C4-2B (cell line): Measurements from ENCODE around the gene ALPG.

ENCODE experiments used
- CTCF ChIP-seq: fragments of 450-650 bp; conservative IDR thresholded peaks from 2 replicates; pipeline ENCODE4 v1.5.1; 2017; ENCODE audit warnings: mild to moderate bottlenecking
- ZFX ChIP-seq: fragments of 450-650 bp; IDR thresholded peaks from 2 replicates; pipeline ENCODE4 v1.6.1; 2017

GRCh38 chr2:232361646-232362045 lies 45.0 kb upstream of the ALPG start:
- TF ChIP-seq CTCF (no peak), ZFX (no peak)
